Measurements from ENCODE around the gene CD34.

CD34 gene

GRCh38 chr1:207853372-207853757, 57.6 kb downstream of the CD34 start:
- no peak for DNase-seq (ENCODE audit: low read depth)

DNA sequence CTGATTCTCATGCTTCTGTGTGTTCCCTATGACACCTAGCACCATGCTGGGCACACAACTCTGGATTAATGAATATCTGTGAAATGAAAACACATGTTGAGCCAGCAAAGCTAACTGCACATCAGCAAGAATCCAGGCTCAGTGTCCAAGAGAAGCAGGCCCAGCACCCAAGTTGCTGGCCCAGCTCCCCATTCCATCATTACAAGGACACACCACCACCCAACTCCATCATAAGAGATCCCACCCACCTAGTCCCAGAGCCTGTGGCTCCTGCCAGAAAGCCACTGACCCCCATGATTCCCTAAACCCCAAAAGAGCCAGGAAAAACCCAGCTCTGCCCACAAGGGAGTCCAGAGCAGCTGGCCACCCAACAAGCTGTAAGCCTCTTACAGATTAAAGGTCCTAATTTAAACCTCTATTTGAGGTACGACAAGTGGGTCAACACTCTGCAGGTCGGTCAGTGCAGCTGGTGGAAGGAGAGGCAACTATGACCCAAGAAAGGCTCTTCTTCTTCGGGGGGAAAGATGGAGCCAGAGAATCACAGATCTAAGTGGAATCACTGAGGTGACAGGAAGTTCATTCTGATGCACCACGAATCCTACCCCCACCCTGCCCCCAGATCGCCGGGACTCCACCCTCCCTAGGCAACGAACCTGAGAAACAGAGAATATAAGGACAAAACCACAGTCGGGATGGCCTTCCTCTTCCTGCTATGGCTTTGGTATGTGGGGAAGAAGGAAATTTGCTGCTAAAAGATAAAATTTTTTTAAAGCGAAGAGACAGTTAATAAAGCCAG, 58.2 kb downstream of the CD34 start:
- DNase-seq (ENCODE audit: low read depth), result no peak

DNA sequence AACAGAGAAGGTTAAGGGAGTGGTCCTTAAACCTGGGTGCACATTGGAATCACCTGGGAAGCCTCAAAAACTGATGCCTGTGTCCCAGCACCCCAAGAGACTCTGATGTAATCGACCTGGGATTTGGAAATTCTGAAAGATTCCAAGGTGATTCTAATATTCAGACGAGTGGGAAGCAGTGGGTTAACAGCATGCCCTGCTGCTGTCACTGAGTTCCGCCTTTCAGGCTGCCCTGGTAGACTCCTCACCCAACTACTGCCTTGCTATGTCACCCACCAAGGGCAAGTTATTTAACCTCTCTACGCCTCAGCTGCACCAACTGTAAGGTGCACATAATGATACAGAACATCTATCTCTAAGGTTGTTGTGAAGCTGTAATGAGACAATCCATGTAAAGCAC, 59.2 kb downstream of the CD34 start:
- DNase-seq (ENCODE audit: low read depth), result no peak

- no peak for DNase-seq (ENCODE audit: low read depth)
These were observed 60.1 kb downstream of the CD34 start for GRCh38 chr1:207850621-207851407.

DNA sequence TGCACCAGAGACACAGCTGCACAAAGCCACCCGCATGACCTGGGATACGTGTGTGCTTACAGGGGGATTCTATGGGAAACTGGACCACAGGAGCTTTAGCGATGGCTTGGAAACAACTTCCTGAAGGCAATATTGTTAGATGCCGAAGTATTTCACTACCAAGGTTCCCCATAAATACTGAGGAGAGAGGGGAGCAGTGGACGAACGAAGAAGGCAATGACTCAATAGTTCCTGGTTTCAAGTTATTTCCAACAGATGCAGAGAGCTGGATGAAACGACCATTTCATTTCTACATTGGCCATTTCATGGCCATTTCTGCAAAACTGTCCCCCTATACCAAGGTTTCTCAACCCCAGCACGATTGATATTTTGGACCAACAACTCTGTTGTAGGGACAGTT, 61.3 kb downstream of the CD34 start:
- no peak for DNase-seq (ENCODE audit: low read depth)

DNA sequence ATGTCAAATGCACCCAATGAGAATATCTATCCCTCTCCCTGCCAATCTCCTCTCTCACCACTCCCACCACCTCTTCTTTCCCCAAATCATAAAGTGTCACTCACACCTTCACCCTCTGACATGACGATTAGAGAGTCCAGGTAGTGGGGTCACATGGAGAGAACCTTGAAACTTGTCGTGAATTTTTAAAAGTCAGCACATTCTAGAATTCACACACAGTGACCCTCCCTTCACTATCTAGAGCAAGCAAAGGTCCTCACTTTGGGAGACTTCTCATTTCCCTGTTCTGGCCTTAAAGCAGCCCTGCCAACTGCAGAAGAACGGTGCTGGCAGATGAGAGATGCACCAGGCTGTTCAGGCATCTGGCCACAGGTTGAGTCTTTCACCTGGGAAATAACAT, 61.9 kb downstream of the CD34 start:
- no peak for DNase-seq (ENCODE audit: low read depth)

DNA sequence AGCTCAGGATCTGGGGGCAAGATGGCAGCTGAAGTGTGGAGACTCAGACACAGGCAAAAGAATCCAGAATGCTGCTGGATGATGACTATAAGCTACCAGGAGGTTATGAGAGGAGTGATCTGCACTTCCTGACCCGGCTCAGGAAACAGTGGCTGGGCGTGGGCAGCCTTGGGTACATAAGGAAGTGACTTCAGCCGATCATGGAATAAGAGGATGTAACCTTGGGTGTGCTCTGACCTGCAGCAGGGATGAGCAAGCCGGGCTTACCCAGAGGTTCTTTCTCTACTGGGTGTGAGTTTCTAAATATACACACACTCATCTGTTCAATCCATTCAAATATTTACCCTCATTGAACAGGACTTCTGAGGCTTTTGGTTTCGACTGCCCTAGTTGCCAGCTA, 62.7 kb downstream of the CD34 start:
- DNase-seq (ENCODE audit: low read depth), result no peak

- no peak for DNase-seq (ENCODE audit: low read depth)
These were observed 63.8 kb downstream of the CD34 start for GRCh38 chr1:207847116-207847515.

DNA sequence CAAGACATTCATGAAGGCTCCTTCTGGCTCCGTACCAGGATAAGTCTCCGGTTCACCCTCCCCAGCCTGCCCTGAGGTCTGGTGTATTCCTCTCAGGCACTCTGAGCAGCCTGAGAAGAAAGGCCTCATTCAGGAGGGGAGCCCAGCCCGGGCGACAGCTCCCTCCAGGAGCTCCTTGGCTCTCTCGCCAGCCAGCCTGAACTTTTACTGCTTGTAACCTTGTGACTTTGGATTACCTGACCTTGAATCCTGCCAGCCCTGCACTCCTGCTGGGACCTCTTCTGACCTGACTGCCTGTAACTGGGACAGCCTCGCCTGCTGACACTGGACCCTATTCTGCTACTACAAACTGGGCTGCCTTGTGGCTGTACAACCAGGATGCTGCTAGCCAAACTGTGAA, 65.8 kb downstream of the CD34 start:
- DNase-seq (ENCODE audit: low read depth), result no peak

- DNase-seq (ENCODE audit: low read depth), result no peak
These were observed 66.6 kb downstream of the CD34 start for GRCh38 chr1:207844371-207844770.

DNA sequence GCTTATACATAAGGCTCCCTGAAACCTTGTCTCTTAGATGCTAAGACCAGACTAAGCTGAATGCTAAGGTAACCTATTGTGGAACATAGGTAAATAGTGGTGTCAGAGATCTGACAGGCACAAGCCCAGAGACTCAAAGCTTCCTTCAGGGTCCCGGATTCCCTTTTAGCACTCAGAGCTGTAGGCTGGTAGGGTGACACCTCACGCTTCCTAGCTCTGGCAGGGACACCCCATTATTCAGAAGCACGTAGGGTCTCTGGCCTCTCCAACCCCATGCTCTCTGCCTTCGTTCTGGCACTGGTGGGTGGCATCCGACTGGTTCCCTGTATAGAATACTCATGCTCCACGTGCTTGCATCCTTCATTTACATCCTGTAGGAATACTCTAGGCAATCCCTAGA, 68.4 kb downstream of the CD34 start:
- no peak for DNase-seq (ENCODE audit: low read depth)

DNA sequence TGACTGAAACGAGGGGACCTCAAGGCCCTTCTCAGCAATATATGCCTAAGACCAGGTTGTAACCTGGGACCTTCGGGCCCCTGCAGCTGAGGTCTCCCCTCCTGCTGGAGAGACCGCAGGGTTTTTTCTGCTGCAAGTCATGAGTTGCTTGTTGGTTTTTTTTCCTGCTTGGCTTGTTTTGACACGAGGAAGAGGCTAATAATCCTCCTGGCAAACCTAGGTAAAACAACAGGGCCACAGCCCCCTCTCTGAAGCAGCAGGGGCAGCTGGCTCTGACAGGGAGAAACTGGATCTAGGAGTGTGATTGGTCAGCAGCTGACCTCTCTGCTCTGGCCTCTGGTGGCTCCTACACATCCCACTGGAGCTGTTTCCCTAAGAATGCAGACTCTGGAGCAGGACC, 69.0 kb downstream of the CD34 start:
- DNase-seq (ENCODE audit: low read depth), result no peak

- no peak for DNase-seq (ENCODE audit: low read depth)
These were observed 69.6 kb downstream of the CD34 start for GRCh38 chr1:207841293-207841692.

GRCh38 chr1:207840380-207840779, 70.5 kb downstream of the CD34 start:
- DNase-seq (ENCODE audit: low read depth), result no peak

DNA sequence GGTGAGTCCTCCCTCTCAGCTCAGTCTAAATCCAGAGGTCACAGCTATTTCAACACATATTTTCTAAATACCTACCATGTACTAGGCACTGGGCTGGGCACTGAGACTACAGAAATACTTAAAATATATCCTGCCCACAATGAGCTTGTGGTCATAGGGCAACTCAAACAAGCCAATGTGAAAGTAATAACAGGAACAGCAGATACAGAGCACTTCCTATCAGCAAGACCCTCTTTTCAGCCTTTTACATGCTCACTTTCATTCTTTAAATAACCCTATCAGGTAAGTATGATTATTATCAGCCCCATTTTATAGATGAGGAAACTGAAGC, 71.9 kb downstream of the CD34 start:
- no peak for DNase-seq (ENCODE audit: low read depth)

DNA sequence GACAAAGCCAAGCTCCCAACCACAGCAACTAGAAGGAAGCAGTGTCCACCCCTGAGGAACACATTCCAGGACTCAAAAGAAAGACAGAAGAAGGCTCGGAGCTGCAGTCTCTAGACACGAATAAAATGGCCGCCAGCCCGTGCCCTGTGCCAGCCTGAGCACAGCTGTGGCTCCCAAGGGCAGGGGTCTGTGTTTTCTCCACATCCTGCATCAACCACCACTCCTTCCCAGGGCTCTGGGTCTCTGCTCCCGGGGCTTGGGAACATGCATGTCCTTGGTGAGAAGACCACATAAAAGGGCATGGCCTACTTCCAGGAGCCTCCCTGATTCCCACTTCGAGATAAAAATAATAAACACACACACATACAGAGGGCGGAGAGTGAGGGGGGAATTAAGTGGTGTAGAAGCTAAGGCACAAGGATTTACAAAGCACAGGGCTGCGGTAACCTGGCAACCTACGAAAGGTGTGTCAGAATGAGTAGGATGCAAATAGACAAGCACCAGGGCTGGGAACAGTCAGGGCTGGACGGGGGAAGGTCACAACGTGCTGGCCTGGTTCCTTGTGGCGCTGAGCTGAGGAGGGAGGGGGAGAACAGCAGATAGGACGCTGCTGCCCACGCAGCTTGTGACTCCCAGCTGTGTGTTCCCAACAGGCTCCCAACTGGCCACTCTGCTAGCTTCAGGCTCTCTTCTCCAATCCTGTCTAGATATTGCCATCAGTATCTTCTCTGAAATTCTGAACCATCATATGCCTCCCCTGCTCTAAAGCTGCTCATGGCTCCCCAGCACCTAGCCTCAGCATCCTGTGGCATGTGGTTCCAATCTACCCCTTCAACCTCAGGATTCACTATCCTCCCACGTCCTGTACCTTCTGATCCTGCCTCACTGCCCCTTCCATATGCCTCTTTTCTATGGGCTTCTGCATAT, 72.5 kb downstream of the CD34 start:
- DNase-seq (ENCODE audit: low read depth), result no peak

DNA sequence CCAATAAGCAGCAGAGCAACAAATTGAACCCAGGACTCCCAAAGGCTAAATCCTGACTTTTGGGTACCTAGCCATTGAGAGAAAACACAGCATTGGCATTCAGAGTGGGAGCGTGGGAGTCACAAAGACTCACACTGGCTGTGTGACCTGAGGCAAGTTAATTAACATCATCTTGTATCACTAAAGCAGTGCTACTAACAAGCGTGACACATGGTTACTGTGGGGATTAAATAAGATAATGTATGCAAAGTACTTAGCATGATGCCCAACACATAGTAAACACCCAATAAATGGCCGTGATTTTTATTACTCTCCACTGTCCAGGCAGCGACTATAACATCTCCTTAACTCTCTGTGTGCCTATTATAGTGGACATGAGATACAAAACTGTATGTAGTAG, 73.3 kb downstream of the CD34 start:
- no peak for DNase-seq (ENCODE audit: low read depth)

DNA sequence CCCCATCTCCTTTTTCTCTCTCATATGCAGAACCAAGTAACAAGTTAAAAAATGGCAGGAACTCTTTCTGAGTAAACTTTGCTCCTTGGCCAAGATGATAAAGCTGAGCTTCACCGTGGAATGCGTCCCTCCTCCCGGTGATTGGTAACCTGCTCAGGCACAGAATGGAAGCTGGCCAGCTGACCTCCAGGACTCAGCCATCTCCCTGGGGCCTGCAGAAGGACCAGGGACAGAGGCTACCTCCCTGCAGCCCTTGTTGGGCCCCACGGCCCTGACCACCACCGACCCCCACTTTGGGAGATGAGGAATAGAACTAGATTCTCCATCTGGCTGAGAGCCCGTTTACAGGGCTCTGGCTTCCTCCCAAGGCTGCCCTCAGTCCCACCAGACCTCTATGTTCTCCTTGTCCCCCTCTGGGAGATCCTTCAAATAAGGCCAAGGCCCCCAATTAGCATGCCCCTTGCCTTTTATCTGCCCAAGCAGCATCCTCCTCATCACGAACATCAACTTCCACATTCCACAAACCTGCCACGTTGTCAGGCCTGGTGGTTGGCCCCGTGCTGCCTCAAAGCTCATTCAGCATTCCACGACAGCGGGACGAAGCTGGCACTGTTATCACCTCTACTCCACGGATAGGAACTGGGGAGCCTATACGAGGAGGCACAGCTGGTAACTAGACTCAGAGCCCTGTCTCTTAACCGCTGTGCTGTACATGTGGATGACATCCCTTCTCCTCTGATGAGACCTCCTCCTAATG, 74.2 kb downstream of the CD34 start:
- no peak for DNase-seq (ENCODE audit: low read depth)

DNA sequence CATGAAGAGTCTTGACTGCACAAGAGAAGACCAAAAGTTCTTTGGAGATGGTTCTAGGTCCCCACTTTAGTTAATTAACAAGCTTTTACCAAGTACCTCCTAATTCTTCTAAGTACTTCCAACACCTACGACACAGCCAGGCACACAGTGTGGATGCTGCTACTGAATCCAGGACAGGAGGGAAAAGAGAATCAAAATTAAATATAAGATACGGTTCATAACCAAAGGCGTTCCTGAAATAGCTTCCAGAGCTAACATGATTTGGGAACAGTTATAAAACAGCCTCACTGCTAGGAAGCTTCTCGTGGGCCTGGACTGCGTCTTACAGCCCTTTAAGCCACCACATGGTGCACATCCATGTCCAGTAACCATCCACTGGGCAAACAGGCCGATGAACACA, 75.0 kb downstream of the CD34 start:
- DNase-seq (ENCODE audit: low read depth), result no peak

DNA sequence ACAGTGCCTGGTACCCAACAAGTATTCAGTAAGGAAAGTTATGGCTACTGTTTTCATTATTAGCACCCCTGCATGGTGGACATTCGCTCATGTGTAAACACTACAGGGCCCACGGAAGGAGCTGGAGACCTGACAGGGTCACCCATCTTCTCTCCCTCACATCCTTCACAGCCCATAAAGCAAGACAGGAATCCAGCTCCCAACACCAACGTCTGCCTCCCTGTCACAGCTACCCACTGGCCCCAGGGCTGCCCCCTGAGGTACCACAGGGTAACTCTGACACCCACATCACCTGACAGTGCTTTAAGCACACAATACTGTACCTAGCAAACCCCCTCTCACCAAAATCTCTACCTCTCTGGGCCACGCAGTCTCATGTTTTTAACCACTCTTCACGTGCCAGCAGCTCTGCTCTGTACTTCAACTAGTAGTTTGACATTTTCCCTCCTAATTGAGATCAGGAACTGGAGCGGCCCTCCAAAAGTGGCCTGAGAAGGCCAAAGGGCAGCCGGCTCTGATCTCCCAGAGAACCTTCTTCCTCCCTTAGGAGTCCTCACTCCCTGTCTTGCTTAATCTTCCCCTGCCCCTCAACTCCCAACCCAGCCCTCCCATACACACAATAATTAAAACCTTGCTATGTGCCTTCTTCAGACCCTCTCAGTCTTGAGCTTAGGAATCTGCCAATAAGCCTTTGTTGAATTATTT, 76.8 kb downstream of the CD34 start:
- DNase-seq (ENCODE audit: low read depth), result no peak

- no peak for DNase-seq (ENCODE audit: low read depth)
These were observed 77.5 kb downstream of the CD34 start for GRCh38 chr1:207833381-207833780.
